Measurements from ENCODE around the gene OR2AE1.
"Not testable (repeated sequence)": the region's sequence is repeated elsewhere in the genome, so short reads cannot be mapped to it uniquely, and the experiment has no call there.

OR2AE1 gene, protein sequence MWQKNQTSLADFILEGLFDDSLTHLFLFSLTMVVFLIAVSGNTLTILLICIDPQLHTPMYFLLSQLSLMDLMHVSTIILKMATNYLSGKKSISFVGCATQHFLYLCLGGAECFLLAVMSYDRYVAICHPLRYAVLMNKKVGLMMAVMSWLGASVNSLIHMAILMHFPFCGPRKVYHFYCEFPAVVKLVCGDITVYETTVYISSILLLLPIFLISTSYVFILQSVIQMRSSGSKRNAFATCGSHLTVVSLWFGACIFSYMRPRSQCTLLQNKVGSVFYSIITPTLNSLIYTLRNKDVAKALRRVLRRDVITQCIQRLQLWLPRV

GRCh38 chr7:99876933-99877332 is at the start of gene OR2AE1:
TSS of gene OR2AE1 (minus strand) at chr7:99877033. CDS start at chr7:99877033, 0 bp downstream.
- no peak for DNase-seq (ENCODE audit: low spot score)

- DNase-seq (ENCODE audit: low spot score), result no peak
Observed at GRCh38 chr7:99926321-99926720, 49.5 kb upstream of the OR2AE1 start.

GRCh38 chr7:99923200-99923599 is 46.4 kb upstream of the OR2AE1 start:
- no peak for DNase-seq (ENCODE audit: low spot score)

- no peak for DNase-seq (ENCODE audit: low spot score)
Observed at GRCh38 chr7:99920149-99920548, 43.3 kb upstream of the OR2AE1 start.

GRCh38 chr7:99919814-99920112 is 42.9 kb upstream of the OR2AE1 start:
- no peak for DNase-seq (ENCODE audit: low spot score)

GRCh38 chr7:99918959-99919813 is 42.4 kb upstream of the OR2AE1 start, which contains the start of gene TRIM4:
TSS of gene TRIM4 (minus strand) at chr7:99919530. CDS start at chr7:99919401, 129 bp downstream.
- DNase-seq (ENCODE audit: low spot score), result peak; percentile 96

DNA sequence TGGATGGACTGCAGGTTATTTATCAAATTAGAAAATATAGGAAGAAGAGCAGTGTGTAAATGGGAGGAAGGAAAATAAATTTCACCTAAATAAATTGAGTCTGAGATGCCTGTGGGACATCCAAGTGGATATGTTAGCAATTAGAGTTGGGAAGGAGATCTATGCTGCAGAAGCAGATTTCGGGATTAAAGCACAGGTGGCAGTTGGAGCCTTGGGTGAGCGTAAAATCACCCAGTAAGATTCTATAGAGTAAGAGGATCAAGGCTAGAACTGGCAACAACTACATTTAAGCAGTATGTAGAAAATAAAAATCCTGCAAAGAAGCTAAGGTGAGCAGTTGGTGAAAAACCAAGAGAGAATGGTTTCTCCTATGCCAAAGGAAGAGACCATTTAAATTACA is 34.1 kb upstream of the OR2AE1 start:
- DNase-seq (ENCODE audit: low spot score), result no peak

DNA sequence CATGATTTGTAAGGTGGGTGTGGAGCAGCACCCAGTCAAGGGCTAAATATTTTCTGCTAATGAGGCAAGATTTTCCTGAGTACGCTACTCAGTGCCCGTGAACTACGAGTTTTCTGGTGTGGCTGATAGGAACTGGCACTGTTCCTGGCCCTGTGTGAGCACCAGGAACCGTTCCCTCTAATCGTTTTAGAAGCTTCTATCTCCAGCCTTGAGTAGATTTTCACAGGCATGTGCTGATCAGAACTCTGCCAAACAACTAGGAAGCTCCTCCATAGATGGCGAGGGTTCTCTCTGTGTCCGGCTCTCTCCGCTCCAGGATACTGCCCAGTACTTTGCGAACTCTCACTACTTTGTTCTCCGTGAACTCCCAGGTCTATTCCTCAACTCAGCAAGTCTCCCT is 24.7 kb upstream of the OR2AE1 start:
- no peak for DNase-seq (ENCODE audit: low spot score)

GRCh38 chr7:99899830-99900519 is 23.1 kb upstream of the OR2AE1 start:
- no peak for DNase-seq (ENCODE audit: low spot score)

DNA sequence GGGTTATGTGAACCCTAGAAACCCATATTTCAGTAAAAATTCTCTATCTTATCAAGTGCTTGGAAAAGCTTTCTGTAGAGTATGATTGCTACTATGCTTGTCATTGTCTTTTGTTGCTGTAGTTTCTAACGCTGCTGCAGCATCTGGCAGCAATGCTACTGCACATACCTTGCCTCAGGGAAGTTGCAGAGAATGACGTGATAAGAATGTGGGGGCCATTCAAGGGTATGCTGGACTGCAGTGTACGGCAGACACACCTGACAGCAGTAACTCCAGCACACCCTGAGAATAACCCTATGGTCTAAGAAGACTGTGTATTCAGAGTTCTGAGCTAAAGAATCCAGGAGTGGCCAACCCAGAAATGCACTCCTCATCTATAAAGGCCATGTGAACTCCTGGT is 22.0 kb upstream of the OR2AE1 start:
- DNase-seq (ENCODE audit: low spot score), result no peak

DNA sequence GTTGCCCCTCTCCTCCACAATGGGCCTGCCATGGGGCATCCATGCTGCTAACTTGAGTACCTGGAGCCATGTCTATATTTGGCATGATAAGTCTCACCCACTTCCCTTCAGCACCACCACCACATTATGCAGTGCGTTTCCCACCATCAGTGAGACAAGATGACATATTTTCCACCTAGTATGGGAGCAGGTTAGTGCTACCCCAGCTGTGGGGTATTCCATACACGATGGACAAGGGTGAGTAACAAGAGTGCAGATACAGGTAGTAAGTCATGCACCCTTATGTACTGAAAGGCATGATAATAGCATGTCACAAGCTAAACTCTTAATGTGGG is 21.2 kb upstream of the OR2AE1 start:
- no peak for DNase-seq (ENCODE audit: low spot score)

DNA sequence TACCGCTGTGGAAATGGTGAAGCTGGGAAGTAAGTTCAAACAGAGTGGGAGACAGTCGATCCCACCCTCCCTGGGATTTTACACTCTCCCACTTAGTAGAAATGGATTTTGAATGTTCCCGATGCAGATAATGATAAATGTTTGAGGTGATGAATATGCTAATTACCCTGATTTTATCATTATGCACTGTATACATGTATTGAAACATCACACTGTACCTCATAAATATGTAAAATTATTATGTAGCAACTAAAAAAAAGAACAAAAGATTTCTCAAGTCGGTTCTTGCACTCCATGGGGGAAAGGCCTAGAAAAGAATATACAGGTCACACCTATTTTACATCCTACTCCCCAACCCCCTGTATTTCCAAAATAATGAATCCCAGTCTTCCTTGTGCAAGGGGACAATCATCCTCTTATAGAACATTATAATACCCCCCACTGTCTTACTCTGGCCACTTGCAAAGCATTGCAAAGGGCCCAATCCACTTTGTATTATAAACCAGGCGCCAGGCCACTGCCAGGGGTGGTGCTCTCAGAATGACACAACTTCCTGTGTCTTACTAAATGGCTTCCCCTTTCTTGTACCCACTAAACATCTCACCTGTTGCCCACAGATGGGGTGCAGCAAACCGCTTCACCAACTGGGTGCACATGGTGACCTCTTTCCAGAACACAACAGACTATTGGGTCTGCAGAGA is 20.6 kb upstream of the OR2AE1 start:
- DNase-seq (ENCODE audit: low spot score), result no peak

DNA sequence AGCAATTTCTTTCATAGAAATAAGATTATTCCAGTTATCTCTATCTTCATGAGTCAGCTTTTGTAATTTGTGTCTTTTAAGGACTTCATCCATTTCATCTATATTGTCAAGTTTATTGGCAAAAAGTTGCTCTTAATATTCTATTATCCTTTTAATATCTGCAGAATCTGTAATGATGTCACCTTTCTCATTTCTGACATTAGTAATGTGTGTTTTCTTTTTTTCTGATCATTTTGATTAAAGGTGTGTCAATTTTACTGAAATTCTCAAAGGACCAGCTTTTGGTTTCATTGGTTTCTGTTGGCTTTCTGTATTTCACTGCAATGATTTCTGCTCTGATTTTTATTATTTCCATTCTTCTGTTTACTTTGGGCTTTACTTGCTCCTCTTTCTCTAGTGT is 17.9 kb upstream of the OR2AE1 start:
- DNase-seq (ENCODE audit: low spot score), result no peak

DNA sequence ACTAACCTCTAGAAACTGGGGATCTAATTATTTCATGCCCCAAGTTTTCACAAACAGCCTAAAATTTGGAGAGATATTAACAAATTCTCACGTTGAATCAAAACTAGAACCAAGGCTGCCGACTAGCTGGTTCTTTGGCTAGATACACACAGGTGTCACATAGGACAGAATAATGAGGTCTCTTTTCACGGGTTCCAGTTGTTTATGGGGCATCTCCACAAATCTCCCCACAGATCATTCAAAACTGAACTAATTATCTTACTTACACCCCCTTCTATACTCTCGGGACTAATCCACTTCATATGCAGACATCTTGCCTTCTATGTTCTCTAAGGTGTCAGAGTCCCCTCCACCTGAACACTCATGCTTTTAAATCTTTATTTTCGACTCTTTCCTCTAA is 16.4 kb upstream of the OR2AE1 start:
- no peak for DNase-seq (ENCODE audit: low spot score)

GRCh38 chr7:99890348-99890747 is 13.5 kb upstream of the OR2AE1 start:
- DNase-seq (ENCODE audit: low spot score), result not testable (repeated sequence)

DNA sequence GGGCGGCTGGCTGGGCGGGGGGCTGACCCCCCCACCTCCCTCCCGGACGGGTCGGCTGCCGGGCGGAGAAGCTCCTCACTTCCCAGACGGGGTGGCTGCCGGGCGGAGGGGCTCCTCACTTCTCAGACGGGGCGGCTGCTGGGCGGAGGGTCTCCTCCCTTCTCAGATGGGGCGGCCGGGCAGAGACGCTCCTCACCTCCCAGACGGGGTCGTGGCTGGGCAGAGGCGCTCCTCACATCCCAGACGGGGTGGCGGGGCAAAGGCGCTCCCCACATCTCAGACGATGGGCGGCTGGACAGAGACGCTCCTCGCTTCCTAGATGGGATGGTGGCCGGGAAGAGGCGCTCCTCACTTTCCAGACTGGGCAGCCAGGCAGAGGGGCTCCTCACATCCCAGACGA is 11.5 kb upstream of the OR2AE1 start:
- DNase-seq (ENCODE audit: low spot score), result not testable (repeated sequence)

DNA sequence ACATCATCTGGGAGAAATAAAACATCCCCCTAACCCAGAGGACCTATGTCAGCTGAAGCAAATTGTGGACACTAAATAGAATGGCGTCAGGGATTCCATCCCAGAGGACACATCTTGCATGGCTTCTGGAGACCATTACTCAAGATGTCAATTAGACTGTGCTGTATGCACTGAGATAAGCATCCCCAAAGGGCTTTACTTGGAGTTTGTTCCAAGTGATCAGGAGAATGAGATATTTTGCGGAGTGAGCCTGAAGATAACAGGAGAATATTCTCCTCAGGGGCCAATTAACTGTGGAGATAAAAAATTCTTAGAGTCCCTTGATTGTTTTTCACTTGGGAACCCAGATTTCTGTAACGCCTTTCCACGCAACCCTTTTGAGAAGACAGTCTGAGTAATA is 4.5 kb upstream of the OR2AE1 start:
- DNase-seq (ENCODE audit: low spot score), result no peak

DNA sequence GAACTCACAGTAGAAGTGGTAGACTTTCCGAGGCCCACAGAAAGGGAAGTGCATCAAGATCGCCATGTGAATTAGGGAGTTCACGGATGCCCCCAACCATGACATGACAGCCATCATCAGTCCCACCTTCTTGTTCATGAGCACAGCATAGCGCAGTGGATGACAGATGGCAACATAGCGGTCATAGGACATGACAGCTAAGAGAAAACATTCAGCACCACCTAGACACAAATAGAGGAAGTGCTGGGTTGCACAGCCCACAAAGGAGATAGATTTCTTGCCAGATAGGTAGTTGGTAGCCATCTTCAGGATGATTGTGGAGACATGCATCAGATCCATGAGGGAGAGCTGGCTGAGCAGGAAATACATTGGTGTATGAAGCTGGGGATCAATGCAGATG is 342 bp downstream of the OR2AE1 start:
- no peak for DNase-seq (ENCODE audit: low spot score)

DNA sequence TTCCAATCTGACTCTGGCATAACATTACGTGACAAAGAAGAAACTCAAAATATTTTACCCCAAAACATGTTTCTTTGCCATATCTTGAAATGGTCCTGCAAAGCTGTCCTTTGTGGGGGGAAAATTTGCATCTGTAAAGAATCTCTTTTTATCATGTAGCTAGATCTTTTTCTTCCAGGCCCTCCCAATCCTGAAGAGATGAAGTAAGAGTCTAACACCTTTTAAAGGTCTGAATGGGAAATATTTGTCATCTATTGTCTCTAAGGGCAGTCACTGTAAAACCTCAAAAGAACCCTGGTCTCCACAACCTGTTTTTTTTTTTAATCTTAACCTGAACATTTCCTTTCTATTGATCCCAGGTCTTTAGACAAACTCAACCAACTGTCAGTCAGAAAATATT is 8.6 kb downstream of the OR2AE1 start:
- DNase-seq (ENCODE audit: low spot score), result no peak

DNA sequence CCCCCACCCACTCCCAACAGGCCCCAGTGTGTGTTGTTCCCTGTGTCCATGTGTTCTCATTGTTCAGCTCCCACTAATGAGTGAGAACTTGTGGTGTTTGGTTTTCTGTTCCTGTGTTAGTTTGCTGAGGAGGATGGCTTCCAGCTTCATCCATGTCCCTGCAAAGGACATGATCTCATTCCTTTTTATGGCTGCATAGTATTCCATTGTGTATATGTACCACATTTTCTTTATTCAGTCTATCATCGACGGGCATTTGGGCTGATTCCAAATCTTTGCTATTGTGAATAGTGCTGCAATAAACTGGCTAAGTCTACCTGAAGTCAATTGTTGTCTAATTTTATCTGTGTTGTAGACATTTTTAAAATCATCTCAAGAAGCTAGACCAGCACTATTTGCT is 9.4 kb downstream of the OR2AE1 start:
- DNase-seq (ENCODE audit: low spot score), result not testable (repeated sequence)

- DNase-seq (ENCODE audit: low spot score), result no peak
Observed at GRCh38 chr7:99863847-99864440, 12.9 kb downstream of the OR2AE1 start.

All from AG08395 (cell line).